ENCODE measurements around the gene XYLT1. TPM values are rescaled to one million over a fixed set of nuclear protein-coding genes. Genes with fewer than 3 reads are reported as not detected.

XYLT1 gene
- total RNA-seq, 1 experiment from 2014 or later: 12.5 TPM

GRCh38 chr16:17228708-17229055 lies 242.1 kb downstream of the XYLT1 start:
- intact Hi-C loops (cut with micrococcal nuclease; ENCODE audit: unreplicated experiment): no loop called here
- H3K4me1 ChIP-seq: no peaks in the 10 kb centered on the region
- H3K4me3 ChIP-seq (ENCODE audit: low read depth, low read length): no peak overlapping the region
- H3K36me3 ChIP-seq (ENCODE audit: control insufficient read depth, insufficient read depth, low read length): no peaks in the 10 kb centered on the region
- H3K27me3 Mint-ChIP-seq (ENCODE audit: insufficient read depth, unreplicated experiment): no peaks in the 10 kb centered on the region
- no peak overlapping the region for H3K4me3 Mint-ChIP-seq (ENCODE audit: unreplicated experiment)
- no peak overlapping the region for H3K27ac Mint-ChIP-seq (ENCODE audit: unreplicated experiment)
- no TSS peak for BruUV-seq (replicated peaks)
- H3K9me3 ChIP-seq: no peaks in the 10 kb centered on the region
- peaks cover 14% of the 10 kb centered on the region for H3K4me1 Mint-ChIP-seq (ENCODE audit: low read depth, unreplicated experiment)
- TF ChIP-seq, protein P1, sequence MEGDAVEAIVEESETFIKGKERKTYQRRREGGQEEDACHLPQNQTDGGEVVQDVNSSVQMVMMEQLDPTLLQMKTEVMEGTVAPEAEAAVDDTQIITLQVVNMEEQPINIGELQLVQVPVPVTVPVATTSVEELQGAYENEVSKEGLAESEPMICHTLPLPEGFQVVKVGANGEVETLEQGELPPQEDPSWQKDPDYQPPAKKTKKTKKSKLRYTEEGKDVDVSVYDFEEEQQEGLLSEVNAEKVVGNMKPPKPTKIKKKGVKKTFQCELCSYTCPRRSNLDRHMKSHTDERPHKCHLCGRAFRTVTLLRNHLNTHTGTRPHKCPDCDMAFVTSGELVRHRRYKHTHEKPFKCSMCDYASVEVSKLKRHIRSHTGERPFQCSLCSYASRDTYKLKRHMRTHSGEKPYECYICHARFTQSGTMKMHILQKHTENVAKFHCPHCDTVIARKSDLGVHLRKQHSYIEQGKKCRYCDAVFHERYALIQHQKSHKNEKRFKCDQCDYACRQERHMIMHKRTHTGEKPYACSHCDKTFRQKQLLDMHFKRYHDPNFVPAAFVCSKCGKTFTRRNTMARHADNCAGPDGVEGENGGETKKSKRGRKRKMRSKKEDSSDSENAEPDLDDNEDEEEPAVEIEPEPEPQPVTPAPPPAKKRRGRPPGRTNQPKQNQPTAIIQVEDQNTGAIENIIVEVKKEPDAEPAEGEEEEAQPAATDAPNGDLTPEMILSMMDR (IDR thresholded peaks at IDR 0.05; ENCODE audit: insufficient read depth in 1 of 2, low read depth in 1 of 2, low read length in 1 of 2, severe bottlenecking in 1 of 2, unreplicated experiment in 1 of 2): no peak
- POLR2A ChIA-PET: no interaction called here
- CTCF ChIA-PET: interaction anchor here (1.1 kb wide), 1 partner anchor 17 kb away, joined by 3 read pairs; no protein-coding TSS in a partner anchor
- no peaks in the 10 kb centered on the region for H3K36me3 Mint-ChIP-seq (ENCODE audit: insufficient read depth, unreplicated experiment)
- H3K27me3 ChIP-seq (replicated peaks; ENCODE audit: control insufficient read depth, insufficient read depth, low read length): no peaks in the 10 kb centered on the region
- DNase-seq: no peak
- H3K9me3 Mint-ChIP-seq (ENCODE audit: unreplicated experiment): no peaks in the 10 kb centered on the region

- peaks cover 14% of the 10 kb centered on the region for H3K4me1 Mint-ChIP-seq (ENCODE audit: low read depth, unreplicated experiment)
- no peak overlapping the region for H3K4me3 Mint-ChIP-seq (ENCODE audit: unreplicated experiment)
- POLR2A ChIA-PET: no interaction called here
- no peaks in the 10 kb centered on the region for H3K9me3 ChIP-seq
- no peaks in the 10 kb centered on the region for H3K27me3 Mint-ChIP-seq (ENCODE audit: insufficient read depth, unreplicated experiment)
- BruUV-seq (replicated peaks): no TSS peak
- H3K9me3 Mint-ChIP-seq (ENCODE audit: unreplicated experiment): no peaks in the 10 kb centered on the region
- H3K4me3 ChIP-seq (ENCODE audit: low read depth, low read length): no peak overlapping the region
- CTCF ChIA-PET: interaction anchor here (1.1 kb wide), 1 partner anchor 16 kb away, joined by 3 read pairs; no protein-coding TSS in a partner anchor
- DNase-seq: no peak
- H3K36me3 Mint-ChIP-seq (ENCODE audit: insufficient read depth, unreplicated experiment): no peaks in the 10 kb centered on the region
- TF ChIP-seq, protein P1 (IDR thresholded peaks at IDR 0.05; ENCODE audit: insufficient read depth in 1 of 2, low read depth in 1 of 2, low read length in 1 of 2, severe bottlenecking in 1 of 2, unreplicated experiment in 1 of 2): no peak
- H3K36me3 ChIP-seq (ENCODE audit: control insufficient read depth, insufficient read depth, low read length): no peaks in the 10 kb centered on the region
- H3K27me3 ChIP-seq (replicated peaks; ENCODE audit: control insufficient read depth, insufficient read depth, low read length): no peaks in the 10 kb centered on the region
- intact Hi-C loops (cut with micrococcal nuclease; ENCODE audit: unreplicated experiment): no loop called here
- H3K27ac Mint-ChIP-seq (ENCODE audit: unreplicated experiment): no peak overlapping the region
- H3K4me1 ChIP-seq: no peaks in the 10 kb centered on the region
Observed at GRCh38 chr16:17228048-17228707, 242.6 kb downstream of the XYLT1 start.

- Mint-ChIP-seq H3K36me3 (ENCODE audit: insufficient read depth, unreplicated experiment) (no peaks in the 10 kb centered on the region), H3K9me3 (ENCODE audit: unreplicated experiment) (no peaks in the 10 kb centered on the region), H3K27me3 (ENCODE audit: insufficient read depth, unreplicated experiment) (no peaks in the 10 kb centered on the region), H3K4me3 (ENCODE audit: unreplicated experiment) (peak overlapping the region; percentile 29), H3K4me1 (ENCODE audit: low read depth, unreplicated experiment) (peaks cover 14% of the 10 kb centered on the region), H3K27ac (ENCODE audit: unreplicated experiment) (peak overlapping the region; percentile 53)
- no TSS peak for BruUV-seq (replicated peaks)
- H3K36me3 ChIP-seq (ENCODE audit: control insufficient read depth, insufficient read depth, low read length): no peaks in the 10 kb centered on the region
- CTCF ChIA-PET: no interaction called here
- TF ChIP-seq, protein P1 (IDR thresholded peaks at IDR 0.05; ENCODE audit: insufficient read depth in 1 of 2, low read depth in 1 of 2, low read length in 1 of 2, severe bottlenecking in 1 of 2, unreplicated experiment in 1 of 2): no peak
- no peaks in the 10 kb centered on the region for H3K9me3 ChIP-seq
- H3K4me3 ChIP-seq (ENCODE audit: low read depth, low read length): no peak overlapping the region
- H3K4me1 ChIP-seq: no peaks in the 10 kb centered on the region
- intact Hi-C loops (cut with micrococcal nuclease; ENCODE audit: unreplicated experiment): no loop called here
- POLR2A ChIA-PET: no interaction called here
- peak; percentile 37 to 51 for DNase-seq
- H3K27me3 ChIP-seq (replicated peaks; ENCODE audit: control insufficient read depth, insufficient read depth, low read length): no peaks in the 10 kb centered on the region
Observed at GRCh38 chr16:17227278-17227677, 243.5 kb downstream of the XYLT1 start.
